ENCODE results near the gene GAS5. TPM values are rescaled to one million over a fixed set of nuclear protein-coding genes. Genes with fewer than 3 reads are reported as not detected.
"Not testable (repeated sequence)": the region's sequence is repeated elsewhere in the genome, so short reads cannot be mapped to it uniquely, and the experiment has no call there.

The GAS5 gene
- total RNA-seq, 1 experiment from 2014 or later, result 296 TPM

- DNase-seq (ENCODE audit: low read depth), result peak; percentile 33
Measured at GRCh38 chr1:173870252-173871075, 2.7 kb upstream of the GAS5 start.

GRCh38 chr1:173869021-173869359, 1.2 kb upstream of the GAS5 start:
- no peak for DNase-seq (ENCODE audit: low read depth)

GRCh38 chr1:173868266-173869020, 654 bp upstream of the GAS5 start, which contains the start of gene ZBTB37:
Gene ZBTB37 (plus strand): TSS chr1:173868380. CDS start chr1:173870226, 1,846 bp downstream.
- DNase-seq (ENCODE audit: low read depth), result no peak

- no peak for DNase-seq (ENCODE audit: low read depth)
Measured at GRCh38 chr1:173867141-173867752, 542 bp downstream of the GAS5 start.

GRCh38 chr1:173866413-173867115, 1.2 kb downstream of the GAS5 start:
- DNase-seq (ENCODE audit: low read depth), result no peak

GRCh38 chr1:173865468-173866164, 2.2 kb downstream of the GAS5 start:
- DNase-seq (ENCODE audit: low read depth), result no peak

- DNase-seq (ENCODE audit: low read depth), result no peak
Measured at GRCh38 chr1:173864179-173864867, 3.5 kb downstream of the GAS5 start.

- DNase-seq (ENCODE audit: low read depth), result no peak
Measured at GRCh38 chr1:173863224-173864161, 4.3 kb downstream of the GAS5 start.

GRCh38 chr1:173862769-173863223, 5.0 kb downstream of the GAS5 start:
- DNase-seq (ENCODE audit: low read depth), result no peak

- not testable (repeated sequence) for DNase-seq (ENCODE audit: low read depth)
Measured at GRCh38 chr1:173862146-173862768, 5.5 kb downstream of the GAS5 start.

- DNase-seq (ENCODE audit: low read depth), result no peak
Measured at GRCh38 chr1:173861731-173862145, 6.1 kb downstream of the GAS5 start.

- no peak for DNase-seq (ENCODE audit: low read depth)
Measured at GRCh38 chr1:173860065-173860464, 7.7 kb downstream of the GAS5 start.

GRCh38 chr1:173859547-173859946, 8.2 kb downstream of the GAS5 start:
- DNase-seq (ENCODE audit: low read depth), result not testable (repeated sequence)

- DNase-seq (ENCODE audit: low read depth), result no peak
Measured at GRCh38 chr1:173857363-173857917, 10.3 kb downstream of the GAS5 start.

GRCh38 chr1:173856903-173857302, 10.9 kb downstream of the GAS5 start:
- no peak for DNase-seq (ENCODE audit: low read depth)

GRCh38 chr1:173856014-173856413, 11.8 kb downstream of the GAS5 start:
- DNase-seq (ENCODE audit: low read depth), result no peak

GRCh38 chr1:173853074-173853473, 14.7 kb downstream of the GAS5 start:
- DNase-seq (ENCODE audit: low read depth), result no peak

- DNase-seq (ENCODE audit: low read depth), result no peak
Measured at GRCh38 chr1:173852105-173852504, 15.7 kb downstream of the GAS5 start.

GRCh38 chr1:173832748-173833147, 35.0 kb downstream of the GAS5 start:
- no peak for DNase-seq (ENCODE audit: low read depth)

Measured in RPMI7951 (cell line).